Osteocyte (in vitro differentiated cells): ENCODE results near the gene PGM5. TPM values are rescaled to one million over a fixed set of nuclear protein-coding genes. Genes with fewer than 3 reads are reported as not detected.

Source experiments
- DNase-seq: peaks from one replicate; pipeline ENCODE4 v3.0.0; 2021; ENCODE audit warnings: mixed read lengths; ENCODE audit not compliant: unreplicated experiment; ENCODE audit errors: extremely low spot score
- H3K27ac Mint-ChIP-seq: one replicate; pipeline ENCODE4 v1.8.0; 2021; ENCODE audit warnings: mild to moderate bottlenecking, mixed read lengths; ENCODE audit not compliant: unreplicated experiment
- H3K27me3 Mint-ChIP-seq: one replicate; pipeline ENCODE4 v1.8.0; 2021; ENCODE audit warnings: mixed read lengths; ENCODE audit not compliant: unreplicated experiment
- H3K36me3 Mint-ChIP-seq: one replicate; pipeline ENCODE4 v1.8.0; 2021; ENCODE audit warnings: mixed read lengths; ENCODE audit not compliant: unreplicated experiment
- H3K4me1 Mint-ChIP-seq: one replicate; pipeline ENCODE4 v1.8.0; 2021; ENCODE audit warnings: mixed read lengths; ENCODE audit not compliant: unreplicated experiment
- H3K4me3 Mint-ChIP-seq: one replicate; pipeline ENCODE4 v1.8.0; 2021; ENCODE audit warnings: mild to moderate bottlenecking, moderate library complexity, mixed read lengths; ENCODE audit not compliant: unreplicated experiment
- H3K9me3 Mint-ChIP-seq: one replicate; pipeline ENCODE4 v1.8.0; 2021; ENCODE audit warnings: mixed read lengths; ENCODE audit not compliant: unreplicated experiment
- total RNA-seq: library from RNA; stranded (reverse); gene quantifications from 2 replicates; pipeline ENCODE4 v1.2.1, GENCODE V29; 2021
- TF ChIP-seq, protein P1 (sequence below): fragments of 200-600 bp; sonication (generic); IDR thresholded peaks from 2 replicates; pipeline ENCODE4 v1.5.0; 2021; ENCODE audit warnings: antibody characterized with exemption, mild to moderate bottlenecking, moderate library complexity

The PGM5 gene
- total RNA-seq, 1 donor from 2014 or later: not detected

DNA sequence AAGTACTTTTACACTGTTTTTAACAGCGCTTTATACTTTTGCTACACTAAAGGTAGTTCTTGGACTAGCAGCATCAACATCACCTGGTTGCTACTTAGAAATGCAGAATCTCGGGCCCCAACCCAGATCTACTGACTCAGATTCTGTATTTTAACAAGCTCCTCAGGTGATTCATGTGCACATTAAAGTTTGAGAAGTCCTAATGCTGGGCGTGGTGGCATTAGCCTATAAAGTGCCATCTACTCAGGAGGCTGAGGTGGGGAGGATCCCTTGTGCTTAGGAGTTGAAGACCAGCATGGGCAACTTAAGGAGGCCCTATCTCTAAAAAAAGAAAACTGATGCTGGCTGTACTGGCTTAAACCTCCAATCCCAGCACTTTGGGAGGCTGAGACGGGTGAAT is 157.6 kb downstream of the PGM5 start:
- Mint-ChIP-seq H3K4me1 (no peaks in the 10 kb centered on the region), H3K36me3 (no peaks in the 10 kb centered on the region), H3K9me3 (peaks cover 13% of the 10 kb centered on the region), H3K27me3 (no peaks in the 10 kb centered on the region), H3K4me3 (no peak overlapping the region), H3K27ac (no peak overlapping the region)
- no peak for DNase-seq
- TF ChIP-seq, protein P1, sequence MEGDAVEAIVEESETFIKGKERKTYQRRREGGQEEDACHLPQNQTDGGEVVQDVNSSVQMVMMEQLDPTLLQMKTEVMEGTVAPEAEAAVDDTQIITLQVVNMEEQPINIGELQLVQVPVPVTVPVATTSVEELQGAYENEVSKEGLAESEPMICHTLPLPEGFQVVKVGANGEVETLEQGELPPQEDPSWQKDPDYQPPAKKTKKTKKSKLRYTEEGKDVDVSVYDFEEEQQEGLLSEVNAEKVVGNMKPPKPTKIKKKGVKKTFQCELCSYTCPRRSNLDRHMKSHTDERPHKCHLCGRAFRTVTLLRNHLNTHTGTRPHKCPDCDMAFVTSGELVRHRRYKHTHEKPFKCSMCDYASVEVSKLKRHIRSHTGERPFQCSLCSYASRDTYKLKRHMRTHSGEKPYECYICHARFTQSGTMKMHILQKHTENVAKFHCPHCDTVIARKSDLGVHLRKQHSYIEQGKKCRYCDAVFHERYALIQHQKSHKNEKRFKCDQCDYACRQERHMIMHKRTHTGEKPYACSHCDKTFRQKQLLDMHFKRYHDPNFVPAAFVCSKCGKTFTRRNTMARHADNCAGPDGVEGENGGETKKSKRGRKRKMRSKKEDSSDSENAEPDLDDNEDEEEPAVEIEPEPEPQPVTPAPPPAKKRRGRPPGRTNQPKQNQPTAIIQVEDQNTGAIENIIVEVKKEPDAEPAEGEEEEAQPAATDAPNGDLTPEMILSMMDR: no peak

DNA sequence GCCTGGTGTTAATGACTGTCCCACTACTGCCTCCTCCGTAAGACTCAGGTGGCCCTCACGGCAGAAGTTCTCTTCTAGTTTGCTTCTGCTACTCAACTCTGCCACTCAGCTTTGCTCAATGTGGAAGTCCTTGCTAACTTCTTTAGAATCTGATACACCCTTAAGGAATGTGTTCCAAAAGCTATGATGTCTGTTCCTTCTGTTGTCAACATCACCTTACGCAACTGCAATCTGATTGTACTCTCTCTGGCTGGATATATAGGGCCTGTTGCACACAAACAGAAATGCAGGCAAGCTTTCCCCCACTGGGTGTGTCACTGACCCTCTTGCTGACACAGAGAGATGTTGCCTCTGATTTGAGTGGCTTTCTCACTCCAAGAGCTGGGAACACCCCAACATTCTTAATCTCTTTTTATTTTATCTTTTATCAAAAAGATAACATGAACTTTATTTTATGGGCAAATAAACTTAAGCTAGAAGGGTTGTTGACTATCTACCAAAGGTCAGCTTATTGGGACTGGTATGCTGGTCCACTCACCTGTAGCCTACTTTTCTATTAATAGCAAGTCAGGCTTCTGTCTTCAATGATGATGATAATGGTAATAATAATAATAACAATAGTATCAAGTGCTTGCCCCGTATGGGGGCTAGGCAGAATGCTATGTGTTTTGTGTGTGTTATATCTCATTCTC is 159.1 kb downstream of the PGM5 start:
- Mint-ChIP-seq H3K9me3 (peaks cover 14% of the 10 kb centered on the region), H3K36me3 (no peaks in the 10 kb centered on the region), H3K4me1 (no peaks in the 10 kb centered on the region), H3K4me3 (no peak overlapping the region), H3K27ac (no peak overlapping the region), H3K27me3 (no peaks in the 10 kb centered on the region)
- TF ChIP-seq, protein P1: no peak
- no peak for DNase-seq

DNA sequence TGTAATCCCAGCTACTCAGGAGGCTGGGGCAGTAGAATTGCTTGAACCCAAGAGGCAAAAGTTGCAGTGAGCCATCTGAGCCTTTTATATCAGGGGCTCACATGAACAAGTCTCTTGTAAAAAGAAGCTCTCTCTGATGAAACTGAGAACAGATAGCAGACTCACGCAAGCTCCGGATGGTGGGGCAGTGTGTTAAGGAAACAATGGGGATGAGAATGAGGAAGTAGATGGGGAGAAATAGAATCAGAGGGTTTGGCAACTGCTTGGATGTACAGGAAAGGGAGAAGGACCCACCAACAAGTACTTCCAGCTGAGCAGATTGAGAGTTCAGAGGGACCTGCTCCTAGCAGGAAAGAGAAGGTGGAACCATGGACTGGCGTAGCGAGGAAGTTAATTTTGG is 165.7 kb downstream of the PGM5 start:
- Mint-ChIP-seq H3K4me3 (no peak overlapping the region), H3K27ac (no peak overlapping the region), H3K4me1 (no peaks in the 10 kb centered on the region), H3K9me3 (peaks cover 17% of the 10 kb centered on the region), H3K36me3 (no peaks in the 10 kb centered on the region), H3K27me3 (no peaks in the 10 kb centered on the region)
- DNase-seq: no peak
- TF ChIP-seq, protein P1: no peak

DNA sequence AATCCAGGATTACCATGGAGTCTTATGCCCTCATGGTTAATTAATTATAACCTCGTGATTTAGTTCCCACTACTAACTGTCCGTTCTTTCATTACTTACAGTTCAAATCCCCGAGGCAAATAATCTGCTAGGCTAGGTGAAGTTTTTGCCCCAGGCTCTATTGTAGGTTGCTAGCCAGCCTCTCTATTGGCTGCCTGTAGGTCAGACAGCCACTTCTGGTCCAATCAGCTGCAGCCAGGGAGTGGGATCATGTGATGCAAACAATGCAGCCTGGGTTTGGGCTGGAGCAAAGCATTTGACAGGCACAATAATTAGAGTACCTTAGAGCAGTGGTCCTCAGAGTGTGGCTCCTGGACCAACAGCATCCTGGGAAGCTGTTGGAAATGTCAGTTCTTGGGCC is 166.5 kb downstream of the PGM5 start:
- no peak overlapping the region for H3K27ac Mint-ChIP-seq
- no peak overlapping the region for H3K4me3 Mint-ChIP-seq
- peaks cover 14% of the 10 kb centered on the region for H3K9me3 Mint-ChIP-seq
- H3K36me3 Mint-ChIP-seq: no peaks in the 10 kb centered on the region
- TF ChIP-seq, protein P1: no peak
- H3K4me1 Mint-ChIP-seq: no peaks in the 10 kb centered on the region
- no peaks in the 10 kb centered on the region for H3K27me3 Mint-ChIP-seq
- no peak for DNase-seq

DNA sequence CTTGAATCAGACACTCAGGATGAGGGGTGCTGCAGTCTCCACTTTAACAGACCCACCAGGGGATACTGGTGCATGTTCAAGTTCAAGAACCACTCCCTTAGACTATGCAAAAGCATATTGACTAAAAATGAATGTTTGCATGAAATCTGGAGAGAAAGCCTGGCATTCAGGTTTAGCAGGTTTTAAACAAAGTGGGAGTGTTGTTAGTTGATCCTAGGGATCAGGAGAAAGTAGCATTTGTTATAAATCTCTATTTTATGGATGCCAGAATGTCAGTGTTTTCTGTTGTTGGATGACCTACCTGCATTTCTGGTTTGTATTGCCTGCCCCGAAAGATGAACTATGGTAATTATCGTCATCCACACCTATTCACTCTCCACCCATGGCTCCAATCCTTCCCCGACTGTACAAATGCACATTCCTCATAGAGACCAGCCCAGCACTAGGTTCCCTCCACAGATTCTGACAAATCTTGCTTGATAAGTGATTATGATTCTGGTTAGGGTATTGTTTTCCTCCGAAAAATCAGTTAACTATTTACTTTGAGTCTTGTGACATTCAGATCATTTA is 167.0 kb downstream of the PGM5 start:
- TF ChIP-seq, protein P1: no peak
- H3K36me3 Mint-ChIP-seq: no peaks in the 10 kb centered on the region
- no peak overlapping the region for H3K4me3 Mint-ChIP-seq
- DNase-seq: no peak
- H3K27ac Mint-ChIP-seq: no peak overlapping the region
- H3K9me3 Mint-ChIP-seq: peaks cover 9% of the 10 kb centered on the region
- no peaks in the 10 kb centered on the region for H3K27me3 Mint-ChIP-seq
- no peaks in the 10 kb centered on the region for H3K4me1 Mint-ChIP-seq
